Astrocyte (in vitro differentiated cells and primary cell): Measurements from ENCODE around the gene LCLAT1. TPM values are rescaled to one million over a fixed set of nuclear protein-coding genes. Genes with fewer than 3 reads are reported as not detected.

ENCODE experiments used
- DNase-seq: peaks from one replicate; pipeline ENCODE4 v3.0.0-alpha.2; 2010; ENCODE audit warnings: low read depth
- FAIRE-seq: peaks from 2 replicates; lab custom pipeline; 2011; peaks lifted over from hg19 to GRCh38; lab: Jason Lieb, UNC
- H2AFZ ChIP-seq: 2 replicates; pipeline ENCODE4 v1.6.0; 2012; ENCODE audit warnings: low read depth, low read length, inconsistent platforms
- H3K27ac ChIP-seq: 2 replicates; pipeline ENCODE4 v1.5.1; 2011; ENCODE audit warnings: low read depth, low read length, inconsistent platforms
- H3K27me3 ChIP-seq: 2 replicates; pipeline ENCODE4 v1.6.0; 2011; ENCODE audit warnings: low read length, inconsistent platforms; ENCODE audit not compliant: insufficient read depth
- H3K36me3 ChIP-seq: 2 replicates; pipeline ENCODE4 v1.5.1; 2011; ENCODE audit warnings: low read length, inconsistent platforms; ENCODE audit not compliant: insufficient read depth
- H3K4me1 ChIP-seq: 2 replicates; pipeline ENCODE4 v1.5.1; 2011; ENCODE audit warnings: low read length, inconsistent platforms; ENCODE audit not compliant: insufficient read depth
- H3K4me2 ChIP-seq: 2 replicates; pipeline ENCODE4 v1.6.0; 2012; ENCODE audit warnings: low read length, inconsistent platforms
- H3K4me3 ChIP-seq: 2 replicates; pipeline ENCODE4 v1.5.1; 2011; ENCODE audit warnings: low read depth, mild to moderate bottlenecking, low read length, inconsistent platforms; ENCODE audit not compliant: insufficient read depth
- H3K79me2 ChIP-seq: 2 replicates; pipeline ENCODE4 v1.6.0; 2012; ENCODE audit warnings: mild to moderate bottlenecking, low read length, inconsistent platforms; ENCODE audit not compliant: insufficient read depth
- H3K9ac ChIP-seq: 2 replicates; pipeline ENCODE4 v1.6.0; 2012; ENCODE audit warnings: mild to moderate bottlenecking, low read length, inconsistent platforms
- H3K9me3 ChIP-seq: 2 replicates; pipeline ENCODE4 v1.5.1; 2012; ENCODE audit warnings: low read depth, mild to moderate bottlenecking, low read length, inconsistent platforms; ENCODE audit not compliant: insufficient read depth
- H4K20me1 ChIP-seq: 2 replicates; pipeline ENCODE4 v1.6.0; 2012; ENCODE audit warnings: low read length, inconsistent platforms; ENCODE audit not compliant: insufficient read depth
- H3K27ac Mint-ChIP-seq: one replicate; pipeline ENCODE4 v1.8.0; 2021; ENCODE audit warnings: mild to moderate bottlenecking, mixed read lengths; ENCODE audit not compliant: unreplicated experiment
- H3K27me3 Mint-ChIP-seq: one replicate; pipeline ENCODE4 v1.8.0; 2021; ENCODE audit warnings: low read depth, mixed read lengths; ENCODE audit not compliant: unreplicated experiment
- H3K36me3 Mint-ChIP-seq: one replicate; pipeline ENCODE4 v1.8.0; 2021; ENCODE audit warnings: low read depth, mixed read lengths; ENCODE audit not compliant: unreplicated experiment
- H3K4me1 Mint-ChIP-seq: one replicate; pipeline ENCODE4 v1.8.0; 2021; ENCODE audit warnings: low read depth, mixed read lengths; ENCODE audit not compliant: unreplicated experiment
- H3K4me3 Mint-ChIP-seq: one replicate; pipeline ENCODE4 v1.8.0; 2021; ENCODE audit warnings: mild to moderate bottlenecking, moderate library complexity, mixed read lengths; ENCODE audit not compliant: unreplicated experiment
- H3K9me3 Mint-ChIP-seq: one replicate; pipeline ENCODE4 v1.8.0; 2021; ENCODE audit warnings: mild to moderate bottlenecking, mixed read lengths; ENCODE audit not compliant: unreplicated experiment
- EZH2 ChIP-seq: IDR thresholded peaks from 2 replicates; pipeline ENCODE4 v1.6.1; 2012; ENCODE audit warnings: mild to moderate bottlenecking, low read length, inconsistent platforms; ENCODE audit not compliant: insufficient read depth
- total RNA-seq: library from RNA; stranded (reverse); gene quantifications from 2 replicates; pipeline ENCODE4 v1.2.1, GENCODE V29; 2021
- TF ChIP-seq, protein P1 (sequence below): IDR thresholded peaks from 2 replicates; pipeline ENCODE4 v1.5.1; 2011; ENCODE audit warnings: low read depth, mild to moderate bottlenecking, inconsistent platforms, low read length, moderate library complexity; ENCODE audit not compliant: insufficient read depth

The LCLAT1 gene
- total RNA-seq, 1 donor from 2014 or later = 17.5 TPM

- H3K9ac ChIP-seq = no peak overlapping the region
- no peaks in the 10 kb centered on the region for H4K20me1 ChIP-seq
- H3K27me3 ChIP-seq = no peaks in the 10 kb centered on the region
- Mint-ChIP-seq H3K4me1 (peaks cover 2% of the 10 kb centered on the region), H3K36me3 (no peaks in the 10 kb centered on the region), H3K27me3 (peaks cover 3% of the 10 kb centered on the region), H3K27ac (no peak overlapping the region), H3K9me3 (peaks cover 2% of the 10 kb centered on the region), H3K4me3 (no peak overlapping the region)
- H3K27ac ChIP-seq = no peak overlapping the region
- no peak for DNase-seq
- FAIRE-seq = no peak
- no peaks in the 10 kb centered on the region for H3K9me3 ChIP-seq
- H2AFZ ChIP-seq = no peak overlapping the region
- H3K79me2 ChIP-seq = no peaks in the 10 kb centered on the region
- no peak overlapping the region for H3K4me3 ChIP-seq
- no peak for TF ChIP-seq EZH2
- TF ChIP-seq, protein P1, sequence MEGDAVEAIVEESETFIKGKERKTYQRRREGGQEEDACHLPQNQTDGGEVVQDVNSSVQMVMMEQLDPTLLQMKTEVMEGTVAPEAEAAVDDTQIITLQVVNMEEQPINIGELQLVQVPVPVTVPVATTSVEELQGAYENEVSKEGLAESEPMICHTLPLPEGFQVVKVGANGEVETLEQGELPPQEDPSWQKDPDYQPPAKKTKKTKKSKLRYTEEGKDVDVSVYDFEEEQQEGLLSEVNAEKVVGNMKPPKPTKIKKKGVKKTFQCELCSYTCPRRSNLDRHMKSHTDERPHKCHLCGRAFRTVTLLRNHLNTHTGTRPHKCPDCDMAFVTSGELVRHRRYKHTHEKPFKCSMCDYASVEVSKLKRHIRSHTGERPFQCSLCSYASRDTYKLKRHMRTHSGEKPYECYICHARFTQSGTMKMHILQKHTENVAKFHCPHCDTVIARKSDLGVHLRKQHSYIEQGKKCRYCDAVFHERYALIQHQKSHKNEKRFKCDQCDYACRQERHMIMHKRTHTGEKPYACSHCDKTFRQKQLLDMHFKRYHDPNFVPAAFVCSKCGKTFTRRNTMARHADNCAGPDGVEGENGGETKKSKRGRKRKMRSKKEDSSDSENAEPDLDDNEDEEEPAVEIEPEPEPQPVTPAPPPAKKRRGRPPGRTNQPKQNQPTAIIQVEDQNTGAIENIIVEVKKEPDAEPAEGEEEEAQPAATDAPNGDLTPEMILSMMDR = no peak
- no peak overlapping the region for H3K4me2 ChIP-seq
- H3K4me1 ChIP-seq = no peaks in the 10 kb centered on the region
- H3K36me3 ChIP-seq = no peaks in the 10 kb centered on the region
Observed at GRCh38 chr2:30441023-30441422, 6.0 kb upstream of the LCLAT1 start.

DNA sequence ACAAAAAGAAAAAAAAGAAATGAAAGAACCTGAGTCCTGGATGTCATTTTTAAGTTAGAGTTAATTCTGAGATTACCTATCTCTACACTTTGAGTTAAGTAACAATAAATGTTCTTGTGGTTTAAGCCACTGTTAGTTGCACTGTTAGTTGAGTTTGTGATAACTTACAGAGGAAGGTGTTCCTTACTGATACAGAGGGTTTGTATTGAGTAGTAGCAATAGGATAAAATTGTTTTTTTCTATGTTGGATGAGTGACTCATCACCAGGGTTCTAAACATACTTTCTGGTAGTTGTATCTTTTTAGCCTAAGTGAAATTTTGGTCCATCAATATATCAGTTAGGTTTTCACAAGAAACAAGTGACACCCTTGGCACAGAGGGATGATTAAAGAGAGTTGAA is 4.0 kb upstream of the LCLAT1 start:
- Histone ChIP-seq H3K79me2 (peaks cover 11% of the 10 kb centered on the region), H3K4me3 (no peak overlapping the region), H3K27ac (no peak overlapping the region), H3K9me3 (no peaks in the 10 kb centered on the region), H3K9ac (no peak overlapping the region), H3K36me3 (no peaks in the 10 kb centered on the region), H3K4me2 (no peak overlapping the region), H3K27me3 (no peaks in the 10 kb centered on the region), H4K20me1 (no peaks in the 10 kb centered on the region), H3K4me1 (peaks cover 8% of the 10 kb centered on the region), H2AFZ (no peak overlapping the region)
- FAIRE-seq (no peak), DNase-seq (no peak)
- peaks cover 3% of the 10 kb centered on the region for H3K4me1 Mint-ChIP-seq
- H3K9me3 Mint-ChIP-seq = peaks cover 2% of the 10 kb centered on the region
- no peaks in the 10 kb centered on the region for H3K36me3 Mint-ChIP-seq
- H3K27ac Mint-ChIP-seq = no peak overlapping the region
- TF ChIP-seq, protein P1 = no peak
- no peak for TF ChIP-seq EZH2
- H3K27me3 Mint-ChIP-seq = peaks cover 3% of the 10 kb centered on the region
- no peak overlapping the region for H3K4me3 Mint-ChIP-seq

DNA sequence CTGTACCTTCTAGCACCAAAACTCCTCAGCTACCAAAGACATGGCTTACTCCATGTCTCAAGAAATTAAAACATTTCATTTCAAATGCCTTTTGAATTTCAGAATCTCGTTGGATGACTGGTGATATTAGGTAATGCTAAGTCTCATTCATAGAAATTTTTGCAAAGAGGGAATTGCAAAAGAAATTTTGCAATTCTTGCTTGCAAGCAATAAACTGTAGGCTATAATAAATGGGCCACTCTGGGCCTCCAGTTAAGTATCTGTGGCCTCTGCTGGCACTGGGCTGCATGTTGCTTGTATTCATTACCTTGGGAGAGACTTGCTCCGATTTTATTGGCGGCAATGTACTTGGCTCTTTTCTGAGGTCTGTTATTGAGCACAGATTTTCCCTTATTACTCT is 2.8 kb upstream of the LCLAT1 start:
- H3K9me3 ChIP-seq = no peaks in the 10 kb centered on the region
- no peaks in the 10 kb centered on the region for H3K36me3 ChIP-seq
- H4K20me1 ChIP-seq = no peaks in the 10 kb centered on the region
- H3K79me2 ChIP-seq = peaks cover 19% of the 10 kb centered on the region
- Mint-ChIP-seq H3K36me3 (no peaks in the 10 kb centered on the region), H3K4me1 (peaks cover 11% of the 10 kb centered on the region), H3K4me3 (no peak overlapping the region), H3K9me3 (peaks cover 2% of the 10 kb centered on the region), H3K27me3 (peaks cover 3% of the 10 kb centered on the region), H3K27ac (no peak overlapping the region)
- no peak overlapping the region for H2AFZ ChIP-seq
- H3K27me3 ChIP-seq = no peaks in the 10 kb centered on the region
- peaks cover 8% of the 10 kb centered on the region for H3K4me1 ChIP-seq
- H3K9ac ChIP-seq = no peak overlapping the region
- H3K4me3 ChIP-seq = no peak overlapping the region
- no peak overlapping the region for H3K4me2 ChIP-seq
- FAIRE-seq (no peak), DNase-seq (no peak)
- TF ChIP-seq EZH2 = no peak
- TF ChIP-seq, protein P1 = no peak
- no peak overlapping the region for H3K27ac ChIP-seq
